GM21619 (cell line): ENCODE measurements around the gene CCDC150.
"Not testable (repeated sequence)": the region's sequence is repeated elsewhere in the genome, so short reads cannot be mapped to it uniquely, and the experiment has no call there.

Source experiments
- ATAC-seq: cut with Tn5 transposase; IDR thresholded peaks from one replicate; pipeline ENCODE4 v1.9.1; 2021; ENCODE audit not compliant: unreplicated experiment

Gene CCDC150

GRCh38 chr2:196639180-196640030, at the start of gene CCDC150:
Gene CCDC150, plus strand, starts transcription at chr2:196639715. Its CDS starts 52 bp downstream, at chr2:196639767.
- ATAC-seq: peak; percentile 100

GRCh38 chr2:196590286-196590685, 49.2 kb upstream of the CCDC150 start:
- no peak for ATAC-seq

- no peak for ATAC-seq
Measured at GRCh38 chr2:196591004-196591403, 48.5 kb upstream of the CCDC150 start.

GRCh38 chr2:196591621-196592022, 47.9 kb upstream of the CCDC150 start:
- ATAC-seq: no peak

- peak; percentile 29 for ATAC-seq
Measured at GRCh38 chr2:196592331-196592910, 47.1 kb upstream of the CCDC150 start.

GRCh38 chr2:196592911-196593881, 46.3 kb upstream of the CCDC150 start, which contains the start of gene HECW2:
Gene HECW2, minus strand, starts transcription at chr2:196593554.
- ATAC-seq: peak; percentile 67

GRCh38 chr2:196594158-196594557, 45.4 kb upstream of the CCDC150 start:
- no peak for ATAC-seq

- ATAC-seq: no peak
Measured at GRCh38 chr2:196597531-196597930, 42.0 kb upstream of the CCDC150 start.

GRCh38 chr2:196598412-196598811, 41.1 kb upstream of the CCDC150 start:
- ATAC-seq: no peak

GRCh38 chr2:196598846-196599245, 40.7 kb upstream of the CCDC150 start:
- no peak for ATAC-seq

GRCh38 chr2:196601430-196602306, 37.8 kb upstream of the CCDC150 start:
- no peak for ATAC-seq

- ATAC-seq: no peak
Measured at GRCh38 chr2:196604196-196604595, 35.3 kb upstream of the CCDC150 start.

- ATAC-seq: no peak
Measured at GRCh38 chr2:196606516-196606915, 33.0 kb upstream of the CCDC150 start.

GRCh38 chr2:196607073-196607472, 32.4 kb upstream of the CCDC150 start:
- no peak for ATAC-seq

GRCh38 chr2:196607896-196608295, 31.6 kb upstream of the CCDC150 start:
- not testable (repeated sequence) for ATAC-seq

GRCh38 chr2:196609806-196610205, 29.7 kb upstream of the CCDC150 start:
- no peak for ATAC-seq

- ATAC-seq: no peak
Measured at GRCh38 chr2:196610796-196611195, 28.7 kb upstream of the CCDC150 start.

GRCh38 chr2:196613302-196613701, 26.2 kb upstream of the CCDC150 start:
- no peak for ATAC-seq

GRCh38 chr2:196617430-196617829, 22.1 kb upstream of the CCDC150 start:
- ATAC-seq: no peak

GRCh38 chr2:196618661-196619060, 20.9 kb upstream of the CCDC150 start:
- ATAC-seq: no peak
